ENCODE data around the gene LAMC3.

The LAMC3 gene

DNA sequence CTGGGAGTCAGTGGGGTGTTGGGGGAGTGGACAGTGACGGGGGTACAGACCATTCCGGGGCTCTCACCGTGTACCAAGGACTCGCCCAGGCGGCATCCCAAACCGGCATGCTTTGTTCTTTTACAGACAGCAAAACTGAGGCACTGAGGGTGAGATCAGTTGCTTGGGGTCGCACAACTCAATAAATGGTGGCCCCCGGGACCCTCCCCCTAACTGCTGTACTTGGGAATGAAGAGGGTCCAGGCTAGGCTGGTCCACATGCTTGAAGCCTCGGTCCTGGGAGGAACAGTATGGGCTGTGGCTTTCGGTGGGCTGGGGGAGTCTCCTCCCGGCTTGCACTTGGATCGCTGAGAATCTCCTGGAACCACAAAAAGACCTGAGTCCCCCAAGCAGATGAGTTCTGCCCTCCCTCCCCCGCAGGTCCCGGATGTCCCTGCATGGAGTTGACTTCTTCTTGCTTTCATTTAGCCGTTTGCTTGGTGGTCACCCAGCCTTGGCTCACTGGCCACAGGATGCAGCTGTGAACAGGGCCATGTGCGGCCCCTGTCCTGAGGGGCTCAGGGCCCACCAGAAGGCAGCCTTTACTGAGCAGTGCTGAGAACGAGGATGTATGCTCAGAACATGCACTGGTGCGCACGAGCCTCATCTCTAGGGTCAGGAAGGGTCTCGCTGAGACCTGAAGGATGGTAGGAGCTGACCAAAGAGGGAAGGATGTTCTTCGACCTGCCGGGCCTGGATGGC, 4.2 kb downstream of the LAMC3 start:
- DNase-seq, result no peak

DNA sequence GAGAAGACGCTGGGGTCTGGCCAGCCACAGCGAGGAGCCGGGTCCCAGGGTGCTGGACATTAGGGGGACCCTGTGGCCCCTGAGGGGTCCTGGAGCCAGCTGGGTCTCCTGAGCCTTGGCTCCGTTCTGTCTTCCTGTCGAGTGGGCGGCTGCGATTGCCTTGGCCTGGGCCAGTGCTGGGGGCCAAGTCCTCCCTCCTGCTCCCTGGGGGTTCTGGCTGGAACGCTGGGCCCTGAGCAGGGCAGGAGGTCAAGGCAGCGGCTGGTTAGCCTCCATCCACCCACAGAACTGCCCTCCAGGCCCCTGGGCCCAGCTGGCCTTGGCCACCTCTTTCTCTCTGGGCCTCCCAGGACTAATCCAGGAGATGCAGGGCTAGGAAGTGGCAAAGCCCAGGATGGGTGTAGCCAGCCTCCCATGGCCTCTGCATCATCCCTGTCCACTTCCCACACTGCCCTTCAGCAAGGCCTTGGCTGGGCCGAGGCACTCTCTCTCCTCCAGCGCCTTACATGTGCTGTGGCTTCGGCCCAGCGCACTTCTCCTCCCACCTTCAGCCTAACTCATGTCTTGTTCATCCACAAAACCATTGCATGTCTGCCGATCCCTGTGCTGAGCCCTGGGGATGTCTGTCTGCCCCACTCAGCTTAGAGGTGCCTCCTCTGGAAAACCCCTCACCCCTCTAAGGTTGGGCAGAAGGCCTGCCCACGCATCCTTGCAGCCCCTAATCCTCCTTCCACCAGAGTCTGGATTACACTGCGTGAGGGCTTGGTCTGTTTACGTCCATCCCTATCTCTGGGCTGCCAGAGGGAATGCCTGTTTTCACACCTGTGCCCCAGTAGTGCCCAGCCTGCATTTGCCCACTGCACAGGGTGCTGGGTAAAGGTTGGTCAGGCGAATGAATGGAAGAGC, 5.0 kb downstream of the LAMC3 start:
- DNase-seq, result no peak

DNA sequence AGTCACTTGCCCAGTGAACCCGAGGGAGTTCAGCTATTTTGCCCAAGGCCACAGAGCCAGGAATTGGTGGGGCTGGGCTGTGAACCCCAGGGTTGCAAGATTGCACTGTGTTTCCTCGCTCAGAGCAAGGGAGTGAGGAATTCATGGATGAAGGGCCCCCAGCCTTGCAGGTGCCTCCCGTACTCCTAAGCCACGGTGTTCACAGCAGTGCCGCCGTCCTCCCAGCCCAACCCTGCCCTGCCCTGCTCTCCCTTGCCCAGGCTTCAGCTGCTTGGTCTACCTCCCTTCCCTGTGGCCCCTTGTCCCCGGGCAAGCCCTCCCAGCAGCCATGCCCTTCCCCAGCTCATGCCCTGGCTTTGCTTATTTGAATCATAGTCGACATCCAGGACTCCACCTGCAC, 6.1 kb downstream of the LAMC3 start:
- DNase-seq, result no peak

DNA sequence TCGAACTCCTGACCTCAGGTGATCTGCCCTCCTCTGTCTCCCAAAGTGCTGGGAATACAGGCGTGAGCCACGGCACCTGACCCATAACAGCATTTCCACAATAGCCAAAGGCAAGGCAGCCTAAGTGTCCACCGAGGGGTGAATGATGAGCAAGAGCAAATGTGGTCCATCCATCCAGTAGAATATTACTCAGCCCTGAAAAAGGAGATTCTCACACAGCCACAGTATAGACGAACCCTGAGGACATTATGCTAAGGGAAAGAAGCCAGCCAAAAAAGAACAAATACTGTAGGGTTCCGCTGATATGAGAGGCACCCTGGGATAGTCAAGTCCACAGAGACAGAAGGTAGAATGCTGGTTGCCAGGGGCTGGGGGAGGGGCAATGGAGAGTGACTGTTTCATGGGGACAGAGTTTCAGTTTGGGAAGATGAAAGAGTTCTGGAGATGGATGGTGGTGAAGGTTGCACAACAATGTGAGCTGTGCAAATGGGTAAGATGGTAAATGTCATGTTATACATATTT, 7.0 kb downstream of the LAMC3 start:
- no peak for DNase-seq

DNA sequence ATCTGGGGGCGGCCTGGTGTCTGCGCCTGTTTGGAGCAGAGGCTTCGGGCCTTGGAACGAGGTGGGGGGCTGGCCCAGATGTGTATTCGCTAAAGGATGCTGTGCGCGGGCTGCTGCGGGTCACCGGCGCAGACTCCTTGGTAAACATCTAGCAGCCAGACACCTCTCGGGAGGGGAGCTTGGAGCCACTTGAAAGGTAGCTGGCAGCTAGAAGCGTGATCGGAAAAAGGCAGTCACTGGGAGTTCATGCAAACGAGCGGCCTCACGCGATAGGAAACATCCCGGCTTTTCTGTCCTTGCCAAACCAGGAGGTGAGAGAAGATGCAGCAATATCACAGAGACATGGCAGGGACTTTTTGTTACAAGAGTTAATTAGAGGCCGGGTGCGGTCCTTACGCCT, 8.1 kb downstream of the LAMC3 start:
- no peak for DNase-seq

DNA sequence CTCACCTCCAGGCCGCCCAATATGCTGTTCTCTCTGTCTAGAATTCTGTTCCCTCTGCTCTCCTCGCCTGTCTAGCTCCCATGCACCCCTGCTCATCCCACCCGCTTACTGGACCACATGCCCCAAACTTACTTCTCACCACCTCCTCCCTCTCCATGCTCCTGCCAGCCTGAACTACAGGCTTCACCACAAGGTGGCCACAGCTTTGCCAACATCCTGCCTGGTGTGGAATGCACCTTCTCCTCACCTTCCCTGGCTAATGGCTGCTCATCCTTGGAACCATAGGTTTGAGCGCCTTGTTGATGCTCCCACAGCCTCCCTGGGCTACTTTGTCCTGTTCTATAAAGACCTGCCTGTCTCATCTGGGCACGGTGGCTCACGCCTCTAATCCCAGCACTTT, 9.6 kb downstream of the LAMC3 start:
- DNase-seq, result no peak

DNA sequence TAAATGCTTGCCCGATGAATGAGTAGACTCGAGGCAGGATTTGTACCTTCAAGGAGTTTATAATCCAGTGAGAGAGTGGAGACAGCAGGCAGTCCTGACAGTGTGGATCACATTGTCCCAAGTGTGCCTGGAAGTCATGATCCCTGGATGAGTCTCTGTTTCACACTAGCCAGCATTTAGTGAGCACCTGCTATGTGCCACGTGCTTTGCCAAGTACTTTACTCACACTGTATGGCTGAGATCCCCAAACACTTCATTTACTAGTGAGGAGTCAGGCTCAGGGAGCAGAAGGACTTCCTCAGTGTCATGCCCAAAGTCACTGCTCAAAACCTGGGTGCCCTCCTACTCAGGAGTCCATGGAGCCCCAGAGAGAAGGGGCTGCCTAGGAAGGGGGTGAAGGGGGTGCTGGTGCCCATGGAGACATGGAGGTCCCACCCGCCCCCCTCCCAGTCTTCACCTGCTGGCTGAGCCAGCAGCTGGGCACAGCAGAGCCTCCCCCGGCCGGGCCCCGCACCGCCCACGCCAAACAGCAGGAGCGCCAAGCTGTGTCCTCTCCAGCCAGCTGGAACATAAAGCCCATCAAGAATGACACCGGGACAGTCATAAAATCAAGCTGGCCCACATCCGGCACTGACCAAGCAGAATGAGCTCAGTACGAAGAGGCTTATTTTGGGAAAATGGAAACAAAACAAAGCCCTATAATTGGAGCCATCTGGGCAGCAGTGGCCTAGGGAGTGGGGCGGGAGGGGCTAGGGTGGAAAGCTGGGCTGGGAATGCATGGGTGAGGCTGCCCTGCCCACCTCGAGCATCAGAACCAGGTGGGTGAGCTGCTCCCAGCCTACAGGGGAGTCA, 10.6 kb downstream of the LAMC3 start:
- DNase-seq, result peak; percentile 71

DNA sequence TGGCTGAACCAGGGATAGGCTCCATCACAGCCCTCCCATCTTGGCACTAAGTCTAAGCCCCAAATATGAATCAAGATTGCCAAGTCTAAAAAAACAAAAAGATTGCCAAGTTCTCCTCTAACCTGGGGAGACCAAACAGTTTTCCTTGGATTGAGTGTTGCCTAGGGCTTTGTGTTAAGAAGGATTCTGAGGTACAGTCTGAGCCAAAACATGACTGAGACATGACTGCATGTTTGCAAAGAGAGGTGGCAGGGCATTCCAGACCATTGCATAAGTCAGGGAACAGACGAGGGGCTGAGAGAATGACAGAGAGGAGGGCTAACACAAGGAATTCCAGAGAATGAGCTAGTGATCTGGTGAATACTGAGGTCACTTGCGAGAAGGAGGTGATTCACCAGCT, 11.4 kb downstream of the LAMC3 start:
- no peak for DNase-seq

DNA sequence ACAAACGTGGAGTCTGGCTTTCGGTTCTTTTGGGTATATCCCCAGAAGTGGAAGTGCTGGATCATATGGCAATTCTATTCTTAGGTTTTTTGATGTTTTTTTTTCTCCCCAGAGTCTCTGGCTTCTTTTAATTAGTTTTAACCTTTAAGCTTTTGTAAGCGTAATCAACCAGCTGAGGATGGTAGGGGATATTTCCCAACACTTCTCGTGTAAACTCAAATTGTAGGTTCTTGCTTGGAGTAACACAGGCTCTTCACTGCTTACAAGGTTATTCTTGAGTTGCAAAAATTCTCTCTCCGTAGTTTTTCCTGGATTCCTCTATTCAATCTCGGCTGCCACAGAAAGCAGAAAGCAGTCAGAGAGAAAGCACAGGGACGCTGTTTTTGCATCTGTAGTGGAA, 11.9 kb downstream of the LAMC3 start:
- no peak for DNase-seq

DNA sequence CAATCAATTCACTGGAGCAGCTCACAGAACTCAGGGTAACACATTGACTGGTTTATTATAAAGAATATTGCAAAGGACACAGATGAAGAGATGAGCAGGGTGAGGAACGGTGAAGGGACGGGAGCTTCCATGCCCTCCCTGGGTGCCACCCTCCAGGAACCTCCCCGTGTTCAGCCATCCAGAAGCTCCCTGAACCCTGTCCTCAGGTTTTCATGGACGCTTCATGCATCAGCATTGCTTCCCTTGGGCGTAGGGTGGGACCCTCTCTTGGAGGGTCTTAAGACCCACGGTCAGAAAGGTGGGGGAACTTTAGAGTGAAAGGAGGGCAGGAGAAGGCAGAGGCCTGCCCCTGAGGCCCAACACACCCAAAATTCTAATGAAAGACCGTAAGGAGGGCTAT, 12.8 kb downstream of the LAMC3 start:
- DNase-seq, result no peak

DNA sequence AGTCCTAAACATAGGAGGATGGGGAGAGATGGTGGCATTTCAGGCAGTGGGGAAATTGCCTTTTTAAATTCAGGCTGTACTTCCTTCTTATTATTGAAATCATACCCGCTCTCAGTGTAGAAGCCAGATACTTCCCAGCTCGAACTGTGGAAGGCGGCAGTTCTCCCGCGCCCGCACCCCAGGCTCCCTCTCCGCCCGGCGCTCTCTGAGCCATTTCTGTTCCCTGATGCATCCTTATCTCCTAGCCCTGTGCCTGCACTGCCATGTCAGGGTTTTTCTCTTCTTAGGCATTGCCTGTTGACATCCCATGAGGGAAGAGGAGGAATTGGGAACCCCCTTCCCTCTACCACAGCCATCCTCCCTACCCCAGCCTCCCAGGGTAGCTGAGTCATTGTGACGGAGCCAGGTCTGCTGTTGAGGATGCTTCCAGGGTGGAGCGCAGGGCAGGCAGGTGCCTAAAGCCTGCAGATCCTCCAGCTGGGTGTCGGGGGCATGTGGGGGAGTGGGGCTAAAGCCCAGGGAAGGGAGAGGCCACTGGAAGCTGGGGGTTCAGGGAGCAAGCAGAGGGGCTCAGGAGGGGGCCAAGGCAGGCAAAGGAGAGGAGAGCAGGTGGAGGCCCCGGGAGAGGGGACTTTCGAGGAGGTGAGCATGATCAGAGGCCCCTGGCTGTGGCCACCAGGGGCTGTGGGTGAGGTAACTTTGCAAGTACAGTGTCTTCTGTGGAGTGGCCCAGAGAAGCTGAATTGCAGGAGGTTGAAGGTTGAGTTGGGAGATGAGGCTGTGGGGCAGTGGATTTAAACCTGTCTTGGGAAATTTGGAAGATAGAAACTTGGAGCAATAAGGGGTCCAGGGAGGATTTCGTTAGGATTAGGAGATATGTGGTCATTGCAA, 16.2 kb downstream of the LAMC3 start:
- DNase-seq, result no peak

DNA sequence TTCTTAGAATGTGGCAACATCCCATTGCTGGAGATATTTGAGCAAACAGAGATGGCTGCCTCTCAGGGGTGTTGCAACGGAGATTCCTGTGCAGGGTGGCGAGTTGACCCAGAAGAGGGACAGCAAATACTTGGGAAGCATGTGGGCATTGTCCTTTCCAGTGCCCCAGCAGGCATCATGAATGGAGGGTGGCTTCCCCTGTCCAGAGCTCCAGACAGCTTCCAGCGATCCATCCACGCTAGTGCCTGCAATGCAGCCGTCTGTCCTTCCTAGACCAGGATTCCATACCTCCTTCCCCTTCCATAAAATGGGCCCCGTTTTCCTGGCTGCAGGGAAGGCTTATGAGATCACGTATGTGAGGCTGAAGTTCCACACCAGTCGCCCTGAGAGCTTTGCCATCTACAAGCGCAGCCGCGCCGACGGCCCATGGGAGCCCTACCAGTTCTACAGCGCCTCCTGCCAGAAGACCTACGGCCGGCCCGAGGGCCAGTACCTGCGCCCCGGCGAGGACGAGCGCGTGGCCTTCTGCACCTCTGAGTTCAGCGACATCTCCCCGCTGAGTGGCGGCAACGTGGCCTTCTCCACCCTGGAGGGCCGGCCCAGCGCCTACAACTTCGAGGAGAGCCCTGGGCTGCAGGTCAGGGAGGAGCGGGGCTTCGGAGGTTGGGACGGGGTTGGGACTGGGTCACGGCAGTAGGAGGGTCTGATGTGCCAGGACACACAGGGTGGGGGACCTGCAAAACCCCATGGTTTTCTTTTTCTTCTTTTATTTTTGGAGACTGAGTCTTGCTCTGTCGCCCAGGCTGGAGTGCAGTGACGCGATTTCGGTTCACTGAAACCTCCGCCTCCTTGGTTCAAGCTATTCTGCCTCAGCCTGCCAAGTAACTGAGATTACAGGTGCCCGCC, 17.2 kb downstream of the LAMC3 start:
- no peak for DNase-seq

DNA sequence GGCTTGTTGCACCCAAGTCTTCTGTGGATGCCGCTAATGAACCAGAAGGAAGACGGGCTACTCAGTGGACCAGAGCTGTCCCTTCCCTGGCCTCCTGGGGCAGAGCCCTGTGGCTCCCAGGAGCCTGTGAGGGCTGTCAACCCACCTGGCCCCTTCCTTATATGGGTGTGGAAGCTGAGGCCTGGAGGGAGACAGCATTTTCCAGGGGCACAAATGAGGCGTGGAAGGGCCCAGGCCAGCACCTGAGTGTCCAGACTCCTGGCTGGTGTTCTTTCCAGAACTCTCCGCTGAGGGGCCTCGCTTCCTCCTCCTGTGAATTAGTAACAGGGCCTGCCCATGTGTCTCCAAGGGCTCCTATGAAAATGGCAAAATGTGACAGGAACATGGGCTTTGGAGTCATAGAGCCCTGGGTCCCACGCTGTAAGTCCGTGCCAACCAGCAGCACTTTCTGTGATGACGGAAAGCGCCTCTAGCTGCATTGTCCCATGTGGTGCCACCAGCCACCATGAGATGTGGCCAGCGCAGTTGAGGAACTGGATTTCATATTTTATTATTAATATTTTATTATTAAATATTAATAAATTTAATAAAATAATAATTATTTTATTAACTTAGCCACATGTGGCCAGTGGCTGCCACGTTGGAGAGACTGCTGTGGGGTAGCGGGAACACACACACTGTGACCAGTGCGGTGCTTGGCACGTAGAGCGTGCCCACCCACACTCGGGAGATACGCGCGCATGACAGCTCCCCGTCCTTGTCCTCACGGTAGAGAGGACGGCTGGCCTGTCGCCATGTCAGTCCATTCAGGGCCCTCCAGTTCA, 18.3 kb downstream of the LAMC3 start:
- DNase-seq, result no peak

DNA sequence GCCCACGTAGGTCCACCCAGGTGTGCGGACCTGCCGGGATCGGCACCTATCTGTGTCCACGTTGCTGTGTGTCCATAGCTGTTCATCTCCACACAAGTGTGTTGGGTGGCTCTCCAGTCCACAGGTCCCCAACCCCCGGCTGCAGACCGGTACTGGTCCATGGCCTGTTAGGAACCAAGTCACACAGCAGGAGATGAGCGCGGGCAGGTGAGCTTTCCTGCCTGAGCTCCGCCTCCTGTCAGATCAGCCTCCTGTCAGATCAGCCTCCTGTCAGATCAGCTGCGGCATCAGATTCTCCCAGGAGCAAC, 18.9 kb downstream of the LAMC3 start:
- DNase-seq, result no peak

DNA sequence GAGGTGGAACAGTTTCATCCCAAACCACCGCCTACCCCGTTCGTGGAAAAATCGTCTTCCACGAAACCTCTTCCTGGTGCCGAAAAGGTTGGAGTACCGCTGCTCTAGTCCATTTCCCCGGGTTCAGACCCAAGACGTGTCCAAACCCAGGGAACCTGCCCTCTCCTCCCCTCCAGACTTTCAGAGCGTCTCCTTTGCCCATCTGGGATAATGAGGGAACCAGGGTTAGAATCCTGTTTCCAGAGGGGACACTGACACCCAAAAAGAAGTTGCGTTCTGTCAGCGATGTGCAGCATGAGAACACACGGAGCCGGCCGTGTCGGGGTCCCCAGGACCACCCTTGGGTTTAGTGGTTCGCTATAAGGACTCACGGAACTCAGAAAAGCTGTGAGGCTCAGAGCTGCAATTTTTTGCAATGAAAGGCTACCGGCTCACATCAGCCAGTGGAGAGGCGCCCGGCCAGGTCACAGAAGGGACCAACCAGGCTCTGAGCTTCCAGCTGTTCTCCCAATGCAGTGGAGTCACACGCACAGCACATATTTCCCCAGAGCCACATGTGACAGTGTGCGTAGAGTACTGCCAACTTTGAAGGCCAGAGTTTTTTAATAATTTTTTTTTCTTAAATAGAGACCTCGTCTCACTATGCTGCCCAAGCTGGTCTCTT, 19.4 kb downstream of the LAMC3 start:
- DNase-seq, result no peak

DNA sequence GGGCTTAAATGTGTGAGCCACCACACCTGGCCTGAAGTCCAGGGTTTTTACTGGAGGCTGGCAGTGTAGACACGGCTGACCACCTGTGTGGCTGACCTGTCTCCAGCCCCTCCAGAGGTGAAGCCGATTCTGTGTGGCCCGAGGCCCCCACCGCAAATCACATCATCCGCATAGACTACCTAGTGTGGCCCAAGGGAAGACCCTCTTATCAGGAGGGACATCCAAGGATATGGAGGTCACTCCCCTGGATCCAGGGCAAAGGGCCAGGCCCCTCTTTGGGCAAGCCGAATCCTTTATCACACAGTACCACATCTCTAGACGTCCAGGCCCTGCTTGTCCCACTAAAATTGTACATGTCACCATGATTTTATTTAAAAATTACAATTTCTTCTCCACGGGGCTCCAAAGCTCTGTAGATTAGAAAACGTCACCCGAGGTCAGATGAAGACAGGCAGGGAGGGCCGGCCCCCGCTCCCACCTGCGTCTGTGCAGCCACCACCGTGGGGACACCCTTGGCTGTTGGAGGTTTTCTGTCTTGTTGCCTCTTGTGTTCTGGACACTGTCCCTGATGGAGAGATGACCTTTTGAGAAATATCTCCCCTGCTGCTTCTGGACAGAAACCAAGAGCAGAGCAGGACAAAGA, 20.1 kb downstream of the LAMC3 start:
- DNase-seq, result no peak

DNA sequence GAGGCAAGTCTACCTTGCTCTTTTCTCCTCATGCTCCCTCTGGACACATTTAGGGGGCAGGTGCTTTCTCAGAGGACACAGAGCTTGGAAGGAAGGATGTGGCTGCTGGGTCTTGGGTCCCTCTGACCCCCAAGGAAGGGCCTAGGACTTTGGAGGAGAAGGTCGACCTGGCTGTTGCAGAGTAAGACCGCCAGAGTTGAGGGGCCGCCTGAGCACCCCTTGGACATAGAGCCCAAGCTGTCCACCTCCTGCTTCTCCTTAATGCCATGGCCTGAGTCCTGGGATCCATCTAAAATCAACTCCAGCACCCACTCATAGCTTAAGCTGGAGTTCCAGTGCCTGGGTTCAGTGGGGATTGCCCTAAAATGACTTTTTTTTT, 20.6 kb downstream of the LAMC3 start:
- no peak for DNase-seq

DNA sequence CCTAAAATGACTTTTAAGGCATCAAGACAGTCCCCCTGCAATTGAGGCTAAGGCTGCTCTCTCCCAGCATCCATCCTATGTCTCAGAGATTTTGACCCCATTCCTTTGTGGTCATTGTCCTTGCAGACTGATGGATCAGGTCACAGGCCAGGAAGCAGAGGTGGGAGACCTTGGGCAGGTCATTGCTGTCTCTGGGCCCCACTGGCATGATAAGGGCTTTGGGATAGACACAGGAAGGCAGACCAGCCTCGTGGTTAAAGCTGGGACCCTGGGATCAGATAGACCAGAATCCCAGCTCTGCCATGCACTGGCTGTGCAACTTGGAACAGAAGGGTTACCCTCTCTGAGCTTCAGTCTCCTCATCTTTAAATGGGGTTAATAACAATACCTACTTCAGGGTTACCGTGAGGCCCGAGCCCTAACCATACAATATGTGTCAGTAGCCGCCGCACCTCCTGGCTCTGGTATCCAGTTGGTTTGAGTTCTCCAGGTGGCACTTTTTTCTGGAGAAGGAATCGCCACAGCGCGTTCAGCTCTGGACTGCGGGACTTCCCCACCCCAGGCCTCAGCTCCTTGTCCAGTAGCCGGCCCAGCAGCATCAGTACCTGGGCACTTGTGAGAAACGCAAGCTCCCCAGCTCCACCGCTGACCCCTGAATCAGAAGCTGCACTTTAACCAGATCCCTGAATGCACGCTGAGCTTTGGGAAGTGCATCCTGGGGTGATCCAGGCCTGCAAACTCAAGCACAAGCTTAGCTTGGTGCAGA, 21.4 kb downstream of the LAMC3 start:
- no peak for DNase-seq
